GM23338 (cell line): Measurements from ENCODE around the gene SND1.

Experiments used
- CREB1 ChIP-seq: fragments of 250-450 bp; sonication (Bioruptor Pico); IDR thresholded peaks from 2 replicates; pipeline ENCODE4 v1.5.0; 2020; ENCODE audit warnings: low read depth, mild to moderate bottlenecking, moderate library complexity
- CTCF ChIP-seq, 2 experiments: fragments of 200-600 bp in 1 of 2; sonication (generic) in 1 of 2; conservative IDR thresholded peaks; 2 replicates each; pipeline versions ENCODE4 v1.5.1 to v1.6.1; 2016 to 2017; ENCODE audit warnings: antibody characterized with exemption in 2 of 2, low read depth in 2 of 2, mild to moderate bottlenecking in 2 of 2, moderate library complexity in 1 of 2
- EZH2 ChIP-seq: fragments of 200-600 bp; sonication (generic); IDR thresholded peaks from one replicate; pipeline ENCODE4 v1.8.0; 2017; ENCODE audit warnings: antibody characterized with exemption, mild to moderate bottlenecking, low read depth; ENCODE audit not compliant: unreplicated experiment
- EZH2phosphoT487 ChIP-seq: fragments of 200-600 bp; sonication (generic); IDR thresholded peaks from one replicate; pipeline ENCODE4 v1.8.1; 2018; ENCODE audit warnings: antibody characterized with exemption; ENCODE audit not compliant: unreplicated experiment
- POLR2AphosphoS5 ChIP-seq: IDR thresholded peaks from 2 replicates; pipeline ENCODE4 v1.6.1; 2016; ENCODE audit warnings: antibody characterized with exemption, low read depth
- REST ChIP-seq: IDR thresholded peaks from one replicate; pipeline ENCODE4 v1.6.1; 2018; ENCODE audit warnings: antibody characterized with exemption; ENCODE audit not compliant: unreplicated experiment
- STAT1 ChIP-seq: IDR thresholded peaks from one replicate; pipeline ENCODE4 v1.6.1; 2016; ENCODE audit warnings: antibody characterized with exemption; ENCODE audit not compliant: unreplicated experiment

- TF ChIP-seq CTCF (conservative IDR thresholded peaks at IDR 0.05; ENCODE audit: low read depth in 2 of 2) (no peak), EZH2 (no peak), POLR2AphosphoS5 (no peak), STAT1 (no peak), EZH2phosphoT487 (no peak), CREB1 (no peak), REST (no peak)
Observed at GRCh38 chr7:128132426-128133069, 480.6 kb downstream of the SND1 start.
